HG03520 (cell line): ENCODE measurements around the gene EIF2AK2.

Source experiments
- ATAC-seq: cut with Tn5 transposase; IDR thresholded peaks from one replicate; pipeline ENCODE4 v1.9.1; 2021; ENCODE audit warnings: mild to moderate bottlenecking, moderate library complexity; ENCODE audit not compliant: unreplicated experiment

EIF2AK2 gene

DNA sequence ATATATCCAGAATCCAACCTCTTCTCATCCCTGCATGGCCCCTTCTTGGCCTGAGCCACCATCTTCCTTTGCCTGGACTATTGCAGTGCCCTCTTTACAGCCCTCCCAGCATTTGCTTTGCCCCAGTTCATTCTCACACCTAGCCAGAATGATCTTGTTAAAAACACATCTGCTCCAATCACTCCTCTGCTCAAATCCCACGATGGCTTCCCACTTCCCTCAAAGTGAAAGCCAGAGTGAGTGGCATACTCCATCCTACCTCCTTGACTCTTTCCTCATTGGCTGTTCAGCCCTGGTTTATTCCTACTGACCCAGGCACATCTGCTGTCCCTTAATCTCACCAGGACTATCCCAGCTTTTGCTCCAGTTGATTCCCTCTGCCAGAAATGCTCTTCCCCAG, 17.0 kb upstream of the EIF2AK2 start:
- ATAC-seq = no peak

DNA sequence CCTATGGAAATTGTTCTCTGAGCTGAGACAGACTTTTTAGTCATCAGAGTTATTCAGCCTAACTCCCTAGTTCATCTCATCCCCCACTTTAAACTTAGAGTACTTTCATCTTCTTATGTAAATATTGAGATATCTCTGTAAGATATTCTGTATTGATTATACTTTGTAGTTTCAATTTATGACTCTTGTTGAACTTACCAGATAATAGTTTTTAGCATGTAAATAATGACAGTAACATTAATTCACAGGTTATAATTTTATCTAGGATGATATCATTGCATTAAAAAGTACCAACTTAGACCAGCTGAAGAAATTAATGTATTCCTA, 14.8 kb upstream of the EIF2AK2 start:
- no peak for ATAC-seq

GRCh38 chr2:37168217-37168981, 11.6 kb upstream of the EIF2AK2 start:
- no peak for ATAC-seq

GRCh38 chr2:37167636-37168180, 10.9 kb upstream of the EIF2AK2 start:
- no peak for ATAC-seq

GRCh38 chr2:37164757-37165156, 8.0 kb upstream of the EIF2AK2 start:
- ATAC-seq = no peak

GRCh38 chr2:37156071-37156856, 516 bp downstream of the EIF2AK2 start:
- ATAC-seq = peak; percentile 15

DNA sequence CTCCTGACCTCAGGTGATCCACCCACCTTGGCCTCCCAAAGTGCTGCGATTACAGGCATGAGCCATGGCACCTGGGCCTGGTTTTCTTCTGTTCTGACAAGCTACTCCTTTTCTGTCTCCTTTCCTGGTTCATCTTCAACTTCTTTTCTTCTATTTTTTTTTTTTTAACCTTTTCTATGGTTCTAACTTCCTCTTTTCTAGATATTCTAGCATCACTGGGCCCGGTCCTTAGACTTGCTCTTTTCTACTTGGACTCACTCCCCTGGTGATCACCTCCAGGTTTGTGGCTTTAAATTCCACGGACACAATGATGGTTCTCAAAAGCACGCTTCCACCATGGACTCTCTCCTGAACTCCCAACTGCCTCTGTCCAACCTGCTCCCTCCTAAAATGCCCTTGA, 2.0 kb downstream of the EIF2AK2 start:
- no peak for ATAC-seq

DNA sequence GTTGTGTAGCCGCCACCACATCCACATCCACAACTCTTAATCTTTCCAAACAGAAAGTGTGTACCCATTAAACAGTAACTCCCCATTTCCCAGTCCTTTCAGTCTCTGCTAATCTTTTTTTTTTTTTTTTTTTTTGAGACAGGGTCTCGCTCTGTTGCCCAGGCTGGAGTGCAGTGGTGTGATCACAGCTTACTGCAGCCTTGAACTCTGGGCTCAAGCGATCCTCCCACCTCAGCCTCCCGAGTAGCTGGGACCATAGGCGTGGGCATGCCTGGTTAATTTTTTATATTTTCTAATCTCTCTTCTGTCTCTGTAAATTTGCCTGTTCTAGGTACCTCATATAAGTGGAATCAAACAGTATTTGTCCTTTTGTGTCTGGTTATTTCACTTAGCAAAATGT, 3.6 kb downstream of the EIF2AK2 start:
- ATAC-seq = no peak

- no peak for ATAC-seq
Observed at GRCh38 chr2:37149626-37150322, 7.0 kb downstream of the EIF2AK2 start.

DNA sequence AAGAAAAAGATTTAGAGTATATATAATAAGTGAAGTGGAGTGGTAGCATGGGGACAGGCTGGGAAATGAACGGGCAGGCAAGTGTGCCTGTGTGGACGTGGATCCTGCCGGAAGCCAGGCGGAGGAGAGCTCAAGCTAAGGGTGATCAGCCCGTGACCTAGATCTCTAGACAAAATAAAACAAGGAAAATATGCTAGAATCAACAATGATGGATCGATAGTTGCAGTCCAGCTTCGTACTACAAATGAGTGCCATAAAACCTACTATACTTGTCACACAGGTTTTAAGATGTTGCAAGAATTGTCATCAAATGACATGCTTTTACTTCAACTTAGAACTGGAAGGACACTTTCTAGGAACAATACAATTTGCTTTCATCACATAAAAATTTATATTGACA, 8.5 kb downstream of the EIF2AK2 start:
- ATAC-seq = no peak

GRCh38 chr2:37146062-37146461, 10.7 kb downstream of the EIF2AK2 start:
- ATAC-seq = no peak

DNA sequence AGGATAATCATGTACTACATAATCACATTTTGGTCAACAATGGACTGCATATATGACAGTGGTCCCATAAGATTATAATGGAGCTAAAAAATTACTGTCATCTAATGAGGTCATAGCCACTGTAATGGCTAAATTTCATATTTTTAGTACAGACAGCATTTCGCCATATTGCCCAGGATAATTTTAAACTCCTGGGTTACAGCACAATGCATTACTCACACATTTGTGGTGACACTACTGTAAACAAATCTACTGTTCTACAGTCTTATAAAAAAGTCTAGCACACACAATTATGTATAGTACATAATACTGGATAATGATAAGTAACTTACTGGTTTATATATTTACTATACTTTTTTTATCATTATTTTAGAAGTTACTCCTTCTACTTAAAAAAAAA, 12.8 kb downstream of the EIF2AK2 start:
- no peak for ATAC-seq

DNA sequence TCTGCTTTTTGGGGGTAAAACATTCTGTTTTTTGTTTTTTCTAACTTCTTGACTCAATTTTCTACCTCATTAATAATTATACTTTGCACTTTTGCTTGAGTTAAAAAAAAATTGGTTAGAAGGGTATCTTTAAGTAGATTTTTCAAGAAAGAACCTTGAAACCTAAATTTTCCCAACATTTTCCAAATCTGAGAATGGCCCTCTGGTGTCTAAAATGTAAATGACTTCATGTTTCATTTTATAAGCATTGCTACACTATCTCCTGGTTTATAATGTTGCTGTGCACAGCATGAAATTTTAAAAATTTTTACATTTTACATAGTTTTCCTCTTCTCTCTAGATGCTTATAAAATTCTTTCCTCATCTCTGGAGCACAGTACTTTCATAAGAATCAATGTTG, 14.2 kb downstream of the EIF2AK2 start:
- no peak for ATAC-seq

GRCh38 chr2:37132914-37133313, 23.9 kb downstream of the EIF2AK2 start:
- no peak for ATAC-seq

DNA sequence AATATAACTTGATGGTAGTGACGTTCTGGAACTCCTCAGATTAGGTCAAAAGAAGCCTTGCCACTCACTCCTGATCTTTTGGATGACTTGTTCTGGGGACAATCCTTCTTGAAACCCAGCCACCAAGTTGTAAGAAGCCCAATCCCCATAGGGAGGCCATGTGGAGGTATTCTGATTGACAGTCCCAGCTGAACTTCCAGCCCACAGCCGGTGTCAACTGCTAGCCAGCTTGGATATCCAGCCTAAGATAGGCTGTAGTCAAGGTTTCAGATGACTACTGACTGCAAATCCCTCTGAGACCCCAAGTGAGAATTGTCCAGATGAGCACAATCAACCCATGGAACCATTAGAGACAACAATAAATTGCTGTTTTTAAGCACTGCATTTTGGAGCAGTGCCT, 31.4 kb downstream of the EIF2AK2 start:
- ATAC-seq = no peak

DNA sequence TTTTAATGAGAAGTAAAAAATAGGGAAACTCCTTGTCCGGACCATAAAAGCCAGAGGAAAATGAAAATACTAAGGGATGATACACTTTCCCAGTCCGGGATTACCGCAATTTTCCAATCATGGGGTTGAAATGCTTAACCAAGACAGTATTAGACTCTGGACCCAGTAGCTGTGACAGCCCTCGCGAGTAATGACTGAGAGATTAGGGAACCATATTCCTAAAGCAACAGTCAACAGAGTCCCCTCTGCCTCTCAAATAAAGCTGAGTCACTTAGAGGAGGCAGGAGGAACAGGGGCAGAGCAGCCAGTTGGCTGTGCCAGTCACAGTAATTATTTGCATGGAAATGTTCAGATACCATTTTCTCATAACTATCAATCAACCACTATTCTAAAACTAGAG, 37.6 kb downstream of the EIF2AK2 start:
- no peak for ATAC-seq

DNA sequence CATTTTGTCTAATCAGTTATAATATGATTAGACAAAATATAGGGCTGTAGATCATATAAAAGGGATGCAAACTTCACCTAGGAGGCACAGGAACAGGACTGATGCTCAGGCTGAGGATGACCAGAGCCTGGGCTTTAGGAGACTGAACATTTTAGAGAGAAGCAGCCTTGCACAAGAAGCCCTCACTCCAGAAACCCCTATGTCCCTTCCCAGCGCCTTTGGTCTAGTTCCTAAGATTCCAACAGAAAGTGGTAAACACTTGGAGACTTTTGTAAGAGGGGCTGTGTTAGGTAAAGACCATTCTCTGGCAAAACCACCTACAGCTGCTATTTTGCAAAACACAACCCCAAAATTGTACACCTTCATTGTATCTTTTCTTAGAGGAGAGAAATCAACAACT, 39.2 kb downstream of the EIF2AK2 start:
- ATAC-seq = no peak

GRCh38 chr2:37111958-37112357, 44.8 kb downstream of the EIF2AK2 start:
- ATAC-seq = no peak

- no peak for ATAC-seq
Observed at GRCh38 chr2:37110306-37111212, 46.2 kb downstream of the EIF2AK2 start.

DNA sequence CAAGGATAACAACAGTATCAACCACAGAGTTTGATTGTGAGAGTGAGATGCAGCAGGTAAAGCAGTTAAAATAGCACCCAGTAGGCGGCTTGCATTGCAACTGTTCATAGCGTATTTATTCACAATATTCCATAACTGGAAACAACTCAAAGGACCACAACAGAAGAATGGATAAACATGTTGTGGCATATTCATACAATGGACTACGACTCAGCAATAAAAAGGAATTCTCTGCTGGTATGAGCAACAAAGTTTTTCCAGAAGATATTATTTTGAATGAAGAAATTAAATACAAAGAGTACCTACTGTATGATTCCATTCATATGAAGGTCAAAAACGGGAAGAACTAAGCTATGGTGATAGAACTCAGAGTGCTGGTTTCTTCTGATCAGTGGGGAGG, 47.3 kb downstream of the EIF2AK2 start:
- ATAC-seq = no peak

- ATAC-seq = no peak
Observed at GRCh38 chr2:37105150-37105549, 51.6 kb downstream of the EIF2AK2 start.
